ENCODE results near the gene METTL26. TPM values are rescaled to one million over a fixed set of nuclear protein-coding genes. Genes with fewer than 3 reads are reported as not detected.

The METTL26 gene
- total RNA-seq, 4 donors from 2014 or later: 32.6 to 91.8 (median 86.7) TPM

GRCh38 chr16:593406-593805 lies 42.7 kb downstream of the METTL26 start:
- WGBS, 2 donors (ENCODE audit: low coverage in 1 of 2): 70% methylated on average over 9 of the region's 9 CpGs; no CpG with 5 or more reads in 1 of the 2 donors
- in situ Hi-C loops (cut with MboI; ENCODE audit: low pct_ligation_motif_present in 1 of 4, low pct_unique_long_range_greater_than_20kb in 1 of 4, low sequenced_read_pairs in 3 of 4) (no loop called here), intact Hi-C loops (cut with DNase I; ENCODE audit: low total_unique reads) (no loop called here)
- TF ChIP-seq EP300 (IDR thresholded peaks at IDR 0.05; ENCODE audit: low read depth) (no peak), POLR2AphosphoS5 (IDR thresholded peaks at IDR 0.05) (peak; percentile 44 to 86 (median 80)), POLR2A (IDR thresholded peaks at IDR 0.05) (peak; percentile 66)
- Histone ChIP-seq H3K36me3 (no peaks in the 10 kb centered on the region), H3K27ac (peak overlapping the region; percentile 85 to 93 (median 92)), H3K9me3 (no peaks in the 10 kb centered on the region), H3K27me3 (no peaks in the 10 kb centered on the region), H3K4me3 (peak overlapping the region in 2 of 4 donors; percentile 2 to 29), H3K4me1 (peaks cover 19 to 50% (median 42%) of the 10 kb centered on the region in 4 donors)
- peak; percentile 73 for DNase-seq

- Histone ChIP-seq H3K4me1 (peaks cover 25 to 56% (median 49%) of the 10 kb centered on the region in 4 donors), H3K27ac (peak overlapping the region; percentile 85 to 93 (median 92)), H3K4me3 (peak overlapping the region in 1 of 4 donors; percentile 90), H3K9me3 (no peaks in the 10 kb centered on the region), H3K36me3 (no peaks in the 10 kb centered on the region), H3K27me3 (no peaks in the 10 kb centered on the region)
- DNase-seq: peak; percentile 56
- intact Hi-C loops (cut with DNase I; ENCODE audit: low total_unique reads) (no loop called here), in situ Hi-C loops (cut with MboI; ENCODE audit: low pct_ligation_motif_present in 1 of 4, low pct_unique_long_range_greater_than_20kb in 1 of 4, low sequenced_read_pairs in 3 of 4) (no loop called here)
- WGBS, 2 donors (ENCODE audit: low coverage in 1 of 2): 69% methylated on average over 20 of the region's 24 CpGs; no CpG with 5 or more reads in 1 of the 2 donors
- TF ChIP-seq POLR2AphosphoS5 (IDR thresholded peaks at IDR 0.05) (no peak), EP300 (IDR thresholded peaks at IDR 0.05; ENCODE audit: low read depth) (no peak), POLR2A (IDR thresholded peaks at IDR 0.05) (no peak), CTCF (IDR thresholded peaks at IDR 0.05) (no peak)
Measured at GRCh38 chr16:592518-593306, 43.4 kb downstream of the METTL26 start.

GRCh38 chr16:591892-592517 lies 44.1 kb downstream of the METTL26 start:
- Histone ChIP-seq H3K27me3 (no peaks in the 10 kb centered on the region), H3K9me3 (no peaks in the 10 kb centered on the region), H3K36me3 (no peaks in the 10 kb centered on the region), H3K4me1 (peaks cover 30 to 63% (median 52%) of the 10 kb centered on the region in 4 donors), H3K27ac (peak overlapping the region; percentile 85 to 93 (median 92)), H3K4me3 (peak overlapping the region in 1 of 4 donors; percentile 90)
- WGBS, 2 donors (ENCODE audit: low coverage in 1 of 2): 78% methylated on average over 15 of the region's 15 CpGs; no CpG with 5 or more reads in 1 of the 2 donors
- intact Hi-C loops (cut with DNase I; ENCODE audit: low total_unique reads) (no loop called here), in situ Hi-C loops (cut with MboI; ENCODE audit: low pct_ligation_motif_present in 1 of 4, low pct_unique_long_range_greater_than_20kb in 1 of 4, low sequenced_read_pairs in 3 of 4) (no loop called here)
- TF ChIP-seq EP300 (IDR thresholded peaks at IDR 0.05; ENCODE audit: low read depth) (no peak), POLR2AphosphoS5 (IDR thresholded peaks at IDR 0.05) (no peak), CTCF (IDR thresholded peaks at IDR 0.05) (no peak), POLR2A (IDR thresholded peaks at IDR 0.05) (no peak)
- no peak for DNase-seq

- in situ Hi-C loops (cut with MboI; ENCODE audit: low pct_ligation_motif_present in 1 of 4, low pct_unique_long_range_greater_than_20kb in 1 of 4, low sequenced_read_pairs in 3 of 4) (no loop called here), intact Hi-C loops (cut with DNase I; ENCODE audit: low total_unique reads) (no loop called here)
- Histone ChIP-seq H3K27me3 (no peaks in the 10 kb centered on the region), H3K4me3 (peak overlapping the region in 3 of 4 donors; percentile 79 to 97 (median 90)), H3K9me3 (no peaks in the 10 kb centered on the region), H3K4me1 (peaks cover 30 to 64% (median 52%) of the 10 kb centered on the region in 4 donors), H3K27ac (peak overlapping the region in 3 of 4 donors; percentile 92 to 93 (median 92)), H3K36me3 (no peaks in the 10 kb centered on the region)
- DNase-seq: no peak
- TF ChIP-seq POLR2AphosphoS5 (IDR thresholded peaks at IDR 0.05): no peak
- no peak for TF ChIP-seq CTCF (IDR thresholded peaks at IDR 0.05)
- TF ChIP-seq EP300 (IDR thresholded peaks at IDR 0.05; ENCODE audit: low read depth): no peak
- no peak for TF ChIP-seq POLR2A (IDR thresholded peaks at IDR 0.05)
- WGBS, 2 donors (ENCODE audit: low coverage in 1 of 2): 54% methylated on average over 8 of the region's 8 CpGs; no CpG with 5 or more reads in 1 of the 2 donors
Measured at GRCh38 chr16:591231-591630, 44.9 kb downstream of the METTL26 start.

Data from transverse colon (tissue), 4 donors.